ENCODE data around the gene FRRS1.

DNA sequence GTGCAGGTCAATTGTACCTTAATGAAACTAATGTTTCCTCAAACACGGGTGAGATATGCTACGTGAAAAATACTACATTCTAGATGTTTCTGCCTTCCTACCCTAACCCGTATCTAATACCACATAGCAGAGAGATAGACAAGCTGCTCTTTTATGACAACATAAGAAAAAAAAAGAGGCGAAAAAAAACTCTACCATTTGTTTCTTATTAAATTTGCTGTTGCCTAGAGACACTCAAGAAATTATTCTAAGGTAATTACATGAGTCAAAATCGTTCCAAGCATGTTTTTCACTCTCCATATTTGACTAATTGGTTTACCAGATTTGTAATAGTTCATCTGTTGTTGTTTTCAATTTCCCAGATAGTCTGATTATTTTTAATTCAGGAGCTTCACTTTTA, 93.1 kb downstream of the FRRS1 start:
- no peak for TF ChIP-seq KDM1A (IDR thresholded peaks at IDR 0.05; ENCODE audit: low read depth)
- TF ChIP-seq, protein P1, sequence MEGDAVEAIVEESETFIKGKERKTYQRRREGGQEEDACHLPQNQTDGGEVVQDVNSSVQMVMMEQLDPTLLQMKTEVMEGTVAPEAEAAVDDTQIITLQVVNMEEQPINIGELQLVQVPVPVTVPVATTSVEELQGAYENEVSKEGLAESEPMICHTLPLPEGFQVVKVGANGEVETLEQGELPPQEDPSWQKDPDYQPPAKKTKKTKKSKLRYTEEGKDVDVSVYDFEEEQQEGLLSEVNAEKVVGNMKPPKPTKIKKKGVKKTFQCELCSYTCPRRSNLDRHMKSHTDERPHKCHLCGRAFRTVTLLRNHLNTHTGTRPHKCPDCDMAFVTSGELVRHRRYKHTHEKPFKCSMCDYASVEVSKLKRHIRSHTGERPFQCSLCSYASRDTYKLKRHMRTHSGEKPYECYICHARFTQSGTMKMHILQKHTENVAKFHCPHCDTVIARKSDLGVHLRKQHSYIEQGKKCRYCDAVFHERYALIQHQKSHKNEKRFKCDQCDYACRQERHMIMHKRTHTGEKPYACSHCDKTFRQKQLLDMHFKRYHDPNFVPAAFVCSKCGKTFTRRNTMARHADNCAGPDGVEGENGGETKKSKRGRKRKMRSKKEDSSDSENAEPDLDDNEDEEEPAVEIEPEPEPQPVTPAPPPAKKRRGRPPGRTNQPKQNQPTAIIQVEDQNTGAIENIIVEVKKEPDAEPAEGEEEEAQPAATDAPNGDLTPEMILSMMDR (IDR thresholded peaks at IDR 0.05) = no peak
- TF ChIP-seq MAFK (IDR thresholded peaks at IDR 0.05; ENCODE audit: partially characterized antibody) = no peak

Data from A549 (cell line).